ENCODE measurements around the gene KRT14. TPM values are rescaled to one million over a fixed set of nuclear protein-coding genes. Genes with fewer than 3 reads are reported as not detected.

KRT14 gene
- polyA plus RNA-seq, 3 donors, result not detected

DNA sequence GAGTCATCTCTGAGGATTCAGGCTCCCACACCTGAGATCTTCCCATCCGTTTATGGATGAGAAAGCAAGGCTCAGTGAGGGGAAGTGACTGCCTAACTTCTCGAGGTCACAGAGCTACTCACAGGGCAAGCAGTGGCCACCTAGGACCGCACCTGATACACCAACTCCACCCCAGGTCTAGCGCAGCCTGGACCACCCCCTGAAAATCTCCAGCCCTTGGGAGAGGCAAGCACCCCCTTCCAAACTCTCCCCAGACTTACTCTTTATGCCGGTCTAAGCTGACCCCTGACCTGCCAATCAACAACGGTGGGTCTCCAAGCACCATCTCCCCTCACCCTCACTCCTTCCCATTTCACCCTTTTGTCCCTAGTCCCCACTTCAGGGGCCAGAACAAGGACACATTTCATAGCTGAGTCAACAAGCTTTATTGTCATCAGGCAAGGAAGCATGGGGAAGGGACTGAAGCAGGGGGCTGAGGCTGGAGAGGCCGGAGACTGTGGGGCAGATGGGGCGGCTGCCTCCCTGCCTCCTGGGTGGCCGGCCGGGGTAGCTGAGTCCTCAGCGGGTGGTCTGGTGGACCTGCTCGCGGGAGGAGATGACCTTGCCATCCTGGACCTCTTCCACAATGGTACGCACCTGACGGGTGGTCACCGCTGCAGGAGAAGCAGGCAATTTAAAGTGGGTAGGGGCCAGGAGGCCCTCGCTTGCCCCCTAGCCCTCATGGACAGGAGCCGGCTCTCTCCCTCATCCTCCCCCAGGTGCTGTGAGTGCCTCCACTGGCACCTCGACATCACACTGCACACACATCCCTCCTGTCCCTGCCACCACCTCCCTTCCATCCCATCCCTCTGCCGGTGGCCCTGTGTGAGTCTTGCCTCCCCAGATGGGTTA lies 32.6 kb upstream of the KRT14 start:
- Histone ChIP-seq H3K79me2 (ENCODE audit: insufficient read depth, low read length) (no peaks in the 10 kb centered on the region), H3K4me3 (replicated peaks in 1 of 3; ENCODE audit: low read depth in 2 of 3, low read length in 3 of 3) (no peak overlapping the region), H3K27ac (ENCODE audit: low read depth in 1 of 2, low read length in 2 of 2) (no peak overlapping the region), H3K9me3 (replicated peaks in 1 of 2; ENCODE audit: control insufficient read depth in 1 of 2, insufficient read depth in 1 of 2, low read length in 2 of 2) (no peaks in the 10 kb centered on the region), H2AFZ (ENCODE audit: insufficient read depth, low read depth, low read length, poor library complexity, severe bottlenecking) (no peak overlapping the region), H3K4me2 (replicated peaks; ENCODE audit: extremely low read depth, low read length, poor library complexity, severe bottlenecking) (no peak overlapping the region), H4K20me1 (ENCODE audit: insufficient read depth, low read length) (no peaks in the 10 kb centered on the region), H3K4me1 (ENCODE audit: control insufficient read depth in 1 of 2, insufficient read depth in 2 of 2, low read length in 2 of 2) (peaks cover under 1 to 1% of the 10 kb centered on the region in 2 donors), H3K9ac (ENCODE audit: insufficient read depth, low read length, poor library complexity, severe bottlenecking) (no peak overlapping the region), H3K27me3 (ENCODE audit: control insufficient read depth in 2 of 2, insufficient read depth in 2 of 2, low read length in 2 of 2) (no peaks in the 10 kb centered on the region), H3K36me3 (replicated peaks in 1 of 2; ENCODE audit: control insufficient read depth in 1 of 2, insufficient read depth in 2 of 2, low read length in 2 of 2) (no peaks in the 10 kb centered on the region)
- no peak for TF ChIP-seq CTCF (IDR thresholded peaks at IDR 0.05)
- 87% methylated on average over 10 of the region's 20 CpGs for WGBS (ENCODE audit: insufficient coverage)
- Mint-ChIP-seq H3K4me1 (no peaks in the 10 kb centered on the region), H3K27me3 (ENCODE audit: low read depth in 3 of 3) (peaks cover 1 to 8% (median 4%) of the 10 kb centered on the region in 3 donors), H3K9me3 (no peaks in the 10 kb centered on the region), H3K27ac (peak overlapping the region in 1 of 7 donors; percentile 62), H3K36me3 (no peaks in the 10 kb centered on the region), H3K4me3 (no peak overlapping the region)
- no peak for DNase-seq
- intact Hi-C loops (cut with micrococcal nuclease), result no loop called here

DNA sequence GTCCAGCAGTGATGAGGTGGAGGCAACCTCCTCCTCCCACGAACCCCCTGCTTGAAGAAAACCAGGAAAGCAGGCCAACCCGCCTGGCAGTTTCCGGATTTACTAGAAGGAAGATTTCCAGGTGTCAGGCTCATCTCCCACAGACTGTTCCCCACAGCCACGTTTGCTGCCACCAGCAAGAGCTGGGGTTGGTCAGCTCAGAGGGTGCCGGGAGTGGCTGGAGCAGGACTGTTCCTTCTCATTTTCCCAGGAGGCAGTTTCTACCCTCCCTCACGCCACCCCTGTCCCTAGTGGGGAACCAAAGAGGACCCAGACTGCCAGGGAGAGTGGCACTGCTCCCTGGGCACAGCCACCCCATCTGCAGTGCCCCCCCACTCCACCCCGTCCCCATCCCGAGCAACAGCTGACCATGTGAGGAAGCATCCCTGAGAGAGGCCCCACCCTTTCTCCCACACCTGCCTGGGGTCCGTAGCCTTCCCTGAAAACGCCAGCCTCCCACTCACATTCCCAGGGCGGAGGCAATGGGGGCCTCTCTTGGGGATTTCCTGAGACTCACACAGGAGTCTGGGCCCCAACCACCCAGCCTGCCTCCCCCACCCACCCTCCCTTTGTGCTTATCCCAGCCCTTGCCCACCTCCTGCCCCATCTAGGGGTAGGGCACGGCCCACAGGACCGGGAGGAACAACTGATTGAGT lies 31.8 kb upstream of the KRT14 start:
- Histone ChIP-seq H3K4me3 (replicated peaks in 1 of 3; ENCODE audit: low read depth in 2 of 3, low read length in 3 of 3) (no peak overlapping the region), H2AFZ (ENCODE audit: insufficient read depth, low read depth, low read length, poor library complexity, severe bottlenecking) (no peak overlapping the region), H3K79me2 (ENCODE audit: insufficient read depth, low read length) (no peaks in the 10 kb centered on the region), H3K36me3 (replicated peaks in 1 of 2; ENCODE audit: control insufficient read depth in 1 of 2, insufficient read depth in 2 of 2, low read length in 2 of 2) (no peaks in the 10 kb centered on the region), H3K9ac (ENCODE audit: insufficient read depth, low read length, poor library complexity, severe bottlenecking) (no peak overlapping the region), H3K9me3 (replicated peaks in 1 of 2; ENCODE audit: control insufficient read depth in 1 of 2, insufficient read depth in 1 of 2, low read length in 2 of 2) (no peaks in the 10 kb centered on the region), H3K4me1 (ENCODE audit: control insufficient read depth in 1 of 2, insufficient read depth in 2 of 2, low read length in 2 of 2) (no peaks in the 10 kb centered on the region), H3K4me2 (replicated peaks; ENCODE audit: extremely low read depth, low read length, poor library complexity, severe bottlenecking) (no peak overlapping the region), H3K27ac (ENCODE audit: low read depth in 1 of 2, low read length in 2 of 2) (no peak overlapping the region), H3K27me3 (ENCODE audit: control insufficient read depth in 2 of 2, insufficient read depth in 2 of 2, low read length in 2 of 2) (no peaks in the 10 kb centered on the region), H4K20me1 (ENCODE audit: insufficient read depth, low read length) (no peaks in the 10 kb centered on the region)
- WGBS (ENCODE audit: insufficient coverage), result 82% methylated on average over 8 of the region's 13 CpGs
- H3K4me3 Mint-ChIP-seq, result no peak overlapping the region
- intact Hi-C loops (cut with micrococcal nuclease), result no loop called here
- peak overlapping the region in 1 of 7 donors; percentile 62 for H3K27ac Mint-ChIP-seq
- H3K9me3 Mint-ChIP-seq, result no peaks in the 10 kb centered on the region
- H3K4me1 Mint-ChIP-seq, result no peaks in the 10 kb centered on the region
- no peak for TF ChIP-seq CTCF (IDR thresholded peaks at IDR 0.05)
- H3K36me3 Mint-ChIP-seq, result no peaks in the 10 kb centered on the region
- no peak for DNase-seq
- peaks cover 1 to 8% (median 4%) of the 10 kb centered on the region in 3 donors for H3K27me3 Mint-ChIP-seq (ENCODE audit: low read depth in 3 of 3)
